ENCODE measurements around the gene EREG. TPM values are rescaled to one million over a fixed set of nuclear protein-coding genes. Genes with fewer than 3 reads are reported as not detected.

The EREG gene
- total and polyA plus RNA-seq, 10 donors, result 0.03 to 12.3 (median 0.29) TPM

DNA sequence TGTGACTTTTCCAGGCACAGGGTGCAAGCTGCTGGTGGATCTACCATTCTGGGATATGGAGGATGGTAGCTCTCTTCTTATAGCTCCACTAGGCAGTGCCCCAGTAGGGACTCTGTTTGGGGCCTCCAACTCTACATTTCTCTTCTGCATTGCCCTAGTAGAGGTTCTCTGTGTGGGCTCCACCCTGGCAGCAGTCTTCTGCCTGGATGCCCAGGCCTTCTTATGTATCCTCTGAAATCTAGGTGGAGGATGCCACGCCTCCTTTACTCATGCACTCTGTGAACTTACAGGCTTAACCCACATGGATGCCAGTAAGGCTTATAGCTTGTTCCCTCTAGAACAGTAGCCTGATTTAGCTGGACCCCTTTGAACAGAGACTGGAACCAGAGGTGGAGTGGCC lies 20.9 kb upstream of the EREG start:
- H3K9me3 ChIP-seq, result peaks cover 3 to 35% (median 25%) of the 10 kb centered on the region in 8 donors
- no peak overlapping the region for H3K4me3 ChIP-seq
- no peak for DNase-seq
- peaks cover 0 to 6% (median 0%) of the 10 kb centered on the region in 7 donors for H3K27me3 ChIP-seq (replicated peaks in 1 of 7)
- 37 to 84% (median 76%) methylated on average over 1 of the region's 1 CpG; no CpG with 5 or more reads in 1 of the 5 donors for WGBS, 5 donors
- TF ChIP-seq POLR2AphosphoS5 (IDR thresholded peaks at IDR 0.05) (no peak), POLR2A (IDR thresholded peaks at IDR 0.05) (no peak)
- TF ChIP-seq, protein P1, sequence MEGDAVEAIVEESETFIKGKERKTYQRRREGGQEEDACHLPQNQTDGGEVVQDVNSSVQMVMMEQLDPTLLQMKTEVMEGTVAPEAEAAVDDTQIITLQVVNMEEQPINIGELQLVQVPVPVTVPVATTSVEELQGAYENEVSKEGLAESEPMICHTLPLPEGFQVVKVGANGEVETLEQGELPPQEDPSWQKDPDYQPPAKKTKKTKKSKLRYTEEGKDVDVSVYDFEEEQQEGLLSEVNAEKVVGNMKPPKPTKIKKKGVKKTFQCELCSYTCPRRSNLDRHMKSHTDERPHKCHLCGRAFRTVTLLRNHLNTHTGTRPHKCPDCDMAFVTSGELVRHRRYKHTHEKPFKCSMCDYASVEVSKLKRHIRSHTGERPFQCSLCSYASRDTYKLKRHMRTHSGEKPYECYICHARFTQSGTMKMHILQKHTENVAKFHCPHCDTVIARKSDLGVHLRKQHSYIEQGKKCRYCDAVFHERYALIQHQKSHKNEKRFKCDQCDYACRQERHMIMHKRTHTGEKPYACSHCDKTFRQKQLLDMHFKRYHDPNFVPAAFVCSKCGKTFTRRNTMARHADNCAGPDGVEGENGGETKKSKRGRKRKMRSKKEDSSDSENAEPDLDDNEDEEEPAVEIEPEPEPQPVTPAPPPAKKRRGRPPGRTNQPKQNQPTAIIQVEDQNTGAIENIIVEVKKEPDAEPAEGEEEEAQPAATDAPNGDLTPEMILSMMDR (IDR thresholded peaks at IDR 0.05 in 8 of 11, conservative IDR thresholded peaks at IDR 0.05 in 3 of 11), result no peak
- H3K4me1 ChIP-seq, result no peaks in the 10 kb centered on the region
- intact Hi-C loops (cut with DNase I; ENCODE audit: low total_unique reads), result no loop called here
- H3K36me3 ChIP-seq, result no peaks in the 10 kb centered on the region
- H3K27ac ChIP-seq, result no peak overlapping the region

DNA sequence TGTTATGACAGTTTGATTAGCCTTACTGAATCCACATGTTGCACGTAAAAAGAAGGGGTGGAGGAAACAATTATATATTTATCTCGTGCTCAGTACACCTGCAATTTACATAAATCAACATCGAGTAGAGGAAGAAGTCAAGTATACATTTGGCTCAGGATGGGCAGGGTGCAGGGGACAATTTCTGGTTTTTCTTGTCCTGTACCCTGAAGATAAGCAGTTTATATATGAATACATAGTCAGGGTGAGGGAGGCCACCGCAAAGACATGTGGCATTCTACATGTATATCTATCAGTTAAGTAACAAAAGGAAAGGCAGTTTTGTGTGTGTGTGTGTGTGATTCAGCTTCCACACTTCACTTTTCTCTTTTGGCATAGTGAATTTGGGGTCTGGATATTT lies 11.1 kb upstream of the EREG start:
- no peak for DNase-seq
- no peaks in the 10 kb centered on the region for H3K4me1 ChIP-seq
- no peaks in the 10 kb centered on the region for H3K27me3 ChIP-seq (replicated peaks in 1 of 7)
- TF ChIP-seq, protein P1 (IDR thresholded peaks at IDR 0.05 in 8 of 11, conservative IDR thresholded peaks at IDR 0.05 in 3 of 11), result no peak
- no peak for TF ChIP-seq POLR2AphosphoS5 (IDR thresholded peaks at IDR 0.05)
- no peak for TF ChIP-seq POLR2A (IDR thresholded peaks at IDR 0.05)
- H3K27ac ChIP-seq, result no peak overlapping the region
- intact Hi-C loops (cut with DNase I; ENCODE audit: low total_unique reads), result no loop called here
- H3K36me3 ChIP-seq, result no peaks in the 10 kb centered on the region
- 25 to 47% (median 43%) methylated on average over 4 of the region's 4 CpGs for WGBS, 5 donors
- no peak overlapping the region for H3K4me3 ChIP-seq
- no peaks in the 10 kb centered on the region for H3K9me3 ChIP-seq

DNA sequence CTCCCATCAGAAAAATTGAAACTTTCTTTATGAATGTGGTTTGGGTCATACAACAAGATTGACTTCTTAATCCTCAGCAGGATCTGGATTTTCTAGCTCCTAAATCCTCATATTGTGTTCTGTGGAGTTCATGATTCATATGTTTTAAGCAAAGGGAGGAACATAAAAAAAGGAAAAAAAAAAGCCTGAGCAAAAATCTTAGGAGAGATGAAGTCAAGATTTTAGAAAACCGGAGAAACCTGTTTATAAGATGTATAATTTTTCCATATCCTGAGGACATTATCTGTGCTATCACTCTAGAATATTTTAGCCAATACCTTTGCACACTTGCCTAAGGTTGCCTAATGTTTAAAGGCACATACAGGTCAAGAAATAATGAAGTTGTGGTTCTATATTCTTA lies 7.0 kb upstream of the EREG start:
- WGBS, 5 donors, result 79 to 95% (median 83%) methylated on average over 1 of the region's 1 CpG
- H3K36me3 ChIP-seq, result no peaks in the 10 kb centered on the region
- TF ChIP-seq POLR2A (IDR thresholded peaks at IDR 0.05), result no peak
- TF ChIP-seq, protein P1 (IDR thresholded peaks at IDR 0.05 in 8 of 11, conservative IDR thresholded peaks at IDR 0.05 in 3 of 11), result no peak
- no peak for TF ChIP-seq POLR2AphosphoS5 (IDR thresholded peaks at IDR 0.05)

DNA sequence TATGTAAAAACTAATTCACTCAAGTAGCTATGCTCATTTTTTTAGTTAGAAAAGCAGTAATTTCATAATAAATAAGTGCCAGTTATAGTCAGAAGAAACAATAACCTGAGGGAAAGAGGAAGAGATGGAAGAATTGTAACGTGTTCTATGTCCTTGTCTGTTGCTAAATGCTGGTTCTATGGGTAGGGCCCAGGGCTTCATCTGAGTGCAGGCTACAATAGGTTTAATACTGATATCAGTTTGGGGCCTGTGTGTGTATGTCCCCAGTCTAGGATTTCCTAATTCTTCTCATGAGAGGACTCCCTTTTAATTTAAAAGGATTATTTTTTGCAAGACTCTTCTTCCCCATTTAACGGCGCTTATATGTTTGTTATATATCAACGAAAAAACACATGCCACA lies 3.3 kb upstream of the EREG start:
- TF ChIP-seq POLR2AphosphoS5 (IDR thresholded peaks at IDR 0.05) (no peak), POLR2A (IDR thresholded peaks at IDR 0.05) (no peak)
- TF ChIP-seq, protein P1 (IDR thresholded peaks at IDR 0.05 in 8 of 11, conservative IDR thresholded peaks at IDR 0.05 in 3 of 11), result no peak
- DNase-seq, result no peak
- H3K27ac ChIP-seq, result no peak overlapping the region
- intact Hi-C loops (cut with DNase I; ENCODE audit: low total_unique reads), result no loop called here
- H3K4me1 ChIP-seq, result peaks cover 11 to 28% (median 17%) of the 10 kb centered on the region in 6 donors
- no peaks in the 10 kb centered on the region for H3K36me3 ChIP-seq
- no peak overlapping the region for H3K4me3 ChIP-seq
- peaks cover 3 to 35% (median 19%) of the 10 kb centered on the region in 7 donors for H3K27me3 ChIP-seq (replicated peaks in 1 of 7)
- WGBS, 5 donors, result 42 to 65% (median 58%) methylated on average over 4 of the region's 4 CpGs
- H3K9me3 ChIP-seq, result no peaks in the 10 kb centered on the region

More for the DNA sequence above, 7.0 kb upstream of the EREG start:
- Histone ChIP-seq H3K4me3 (no peak overlapping the region), H3K9me3 (no peaks in the 10 kb centered on the region), H3K4me1 (no peaks in the 10 kb centered on the region), H3K27me3 (replicated peaks in 1 of 7) (peaks cover 0 to 5% (median 0%) of the 10 kb centered on the region in 7 donors), H3K27ac (no peak overlapping the region)
- intact Hi-C loops (cut with DNase I; ENCODE audit: low total_unique reads), result no loop called here
- no peak for DNase-seq

Measured in spleen (tissue), 11 donors.